HG03469 (cell line): ENCODE results near the gene CLEC18B.
"Not testable (repeated sequence)": the region's sequence is repeated elsewhere in the genome, so short reads cannot be mapped to it uniquely, and the experiment has no call there.

Experiments
- ATAC-seq: cut with Tn5 transposase; IDR thresholded peaks from one replicate; pipeline ENCODE4 v1.9.1; 2021; ENCODE audit warnings: mild to moderate bottlenecking, moderate library complexity, moderate number of reproducible peaks; ENCODE audit not compliant: unreplicated experiment

CLEC18B gene

GRCh38 chr16:74420612-74421481, at the start of gene CLEC18B:
TSS of gene CLEC18B (minus strand) at chr16:74421478. CDS start at chr16:74421270, 208 bp downstream.
- ATAC-seq, result not testable (repeated sequence)

DNA sequence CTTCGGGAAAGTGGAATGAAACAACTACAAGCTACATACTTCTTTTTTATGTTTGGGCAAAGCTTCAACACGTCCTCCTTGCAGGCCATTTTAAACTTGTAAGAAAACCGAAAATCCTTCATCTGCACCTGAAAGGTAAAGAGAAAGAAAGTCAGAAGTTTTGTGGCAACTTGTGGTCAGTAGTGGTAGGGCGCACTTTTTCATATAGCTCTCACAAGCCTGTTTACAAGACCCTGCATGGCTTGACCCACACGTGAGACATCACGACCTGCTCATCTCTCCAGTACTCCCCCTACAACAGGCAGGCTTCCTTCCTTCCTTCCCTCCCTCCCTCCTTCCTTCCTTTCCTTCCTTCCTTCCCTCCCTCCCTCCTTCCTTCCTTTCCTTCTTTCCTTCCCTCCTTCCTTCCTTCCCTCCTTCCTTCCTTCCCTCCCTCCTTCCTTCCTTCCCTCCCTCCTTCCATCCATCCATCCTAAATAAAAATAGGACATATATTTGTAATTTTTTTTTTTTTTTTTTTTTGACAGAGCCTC, 48.7 kb upstream of the CLEC18B start:
- no peak for ATAC-seq

- no peak for ATAC-seq
Observed at GRCh38 chr16:74468807-74469525, 47.7 kb upstream of the CLEC18B start.

DNA sequence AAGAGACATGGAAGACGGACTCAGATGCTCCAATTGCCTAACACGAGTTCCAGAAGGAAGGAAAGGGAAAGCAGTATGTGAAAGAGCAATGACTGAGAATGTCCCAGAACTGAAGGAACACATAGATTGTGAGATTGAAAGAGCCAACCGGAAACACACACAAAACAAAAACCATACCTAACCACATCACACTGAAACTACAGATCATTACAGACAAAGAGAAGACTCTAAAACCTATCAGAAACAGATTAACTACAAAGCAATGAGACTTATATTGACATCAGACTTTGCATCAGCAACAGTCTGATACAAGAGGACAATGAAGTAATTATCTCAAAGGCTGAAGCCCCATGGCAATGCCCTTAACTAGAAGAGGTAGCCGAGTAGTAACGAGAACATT, 45.6 kb upstream of the CLEC18B start:
- no peak for ATAC-seq

GRCh38 chr16:74465851-74466685, 44.8 kb upstream of the CLEC18B start:
- ATAC-seq, result no peak

DNA sequence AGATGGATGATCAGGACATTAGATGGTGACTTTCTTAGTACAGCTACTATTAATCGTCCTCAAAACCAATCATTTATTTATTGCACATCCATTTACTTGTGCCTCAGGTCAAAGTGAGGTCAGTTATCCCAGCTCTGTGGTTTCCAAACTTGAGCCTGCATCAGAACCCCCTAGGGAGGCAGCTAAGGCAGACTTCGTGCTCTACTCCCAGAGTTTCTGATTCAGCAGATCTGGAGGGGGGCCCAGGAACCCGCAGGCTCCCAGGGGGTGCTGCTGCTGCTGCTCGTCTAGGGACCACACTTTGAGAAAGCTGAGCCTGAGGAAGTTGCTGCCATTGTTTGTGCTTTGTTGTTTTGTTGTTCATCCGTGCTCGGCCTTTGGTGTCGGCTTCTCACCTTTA, 44.0 kb upstream of the CLEC18B start:
- no peak for ATAC-seq

DNA sequence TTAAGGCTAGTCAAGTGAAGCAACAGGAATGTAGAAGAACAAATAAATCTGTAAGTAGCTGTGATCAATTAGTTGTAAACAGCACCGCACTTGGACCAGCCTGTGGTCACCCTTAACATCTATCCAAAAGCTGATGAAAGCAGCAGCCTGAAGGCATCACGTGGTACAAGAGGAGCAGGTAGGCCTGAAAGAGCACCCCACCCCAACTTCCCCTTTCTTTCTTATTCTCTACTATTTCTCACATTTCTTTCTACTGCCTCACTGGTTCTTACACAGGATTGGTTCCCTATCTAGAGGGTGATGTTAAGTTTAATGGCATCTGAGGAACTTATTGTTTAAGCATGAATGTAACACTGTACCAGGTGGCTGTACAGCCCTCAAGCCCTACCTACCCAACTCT, 42.6 kb upstream of the CLEC18B start:
- ATAC-seq, result no peak

- ATAC-seq, result no peak
Observed at GRCh38 chr16:74462361-74462760, 41.1 kb upstream of the CLEC18B start.

DNA sequence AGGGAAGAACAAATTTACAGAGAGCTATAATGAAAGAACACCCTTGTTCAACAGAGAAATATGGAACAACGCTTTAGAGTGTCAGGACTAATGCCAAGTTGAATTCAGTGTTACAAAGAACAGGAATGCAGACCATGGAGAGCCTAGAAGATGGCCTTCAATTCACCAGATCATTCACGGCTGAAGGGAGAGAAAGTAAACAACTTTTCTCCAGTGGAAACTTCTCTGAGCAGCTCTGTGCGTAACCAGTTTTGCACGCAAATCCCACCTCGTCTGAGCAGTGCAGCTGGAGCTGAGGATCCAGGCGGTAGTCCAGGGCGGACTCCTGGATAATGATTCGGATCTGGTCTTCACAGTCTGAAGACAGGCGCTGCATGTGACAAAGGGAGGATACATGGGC, 40.5 kb upstream of the CLEC18B start:
- no peak for ATAC-seq

- ATAC-seq, result no peak
Observed at GRCh38 chr16:74460542-74460941, 39.3 kb upstream of the CLEC18B start.

- ATAC-seq, result no peak
Observed at GRCh38 chr16:74456290-74456625, 35.0 kb upstream of the CLEC18B start.

- no peak for ATAC-seq
Observed at GRCh38 chr16:74455619-74456289, 34.5 kb upstream of the CLEC18B start.

DNA sequence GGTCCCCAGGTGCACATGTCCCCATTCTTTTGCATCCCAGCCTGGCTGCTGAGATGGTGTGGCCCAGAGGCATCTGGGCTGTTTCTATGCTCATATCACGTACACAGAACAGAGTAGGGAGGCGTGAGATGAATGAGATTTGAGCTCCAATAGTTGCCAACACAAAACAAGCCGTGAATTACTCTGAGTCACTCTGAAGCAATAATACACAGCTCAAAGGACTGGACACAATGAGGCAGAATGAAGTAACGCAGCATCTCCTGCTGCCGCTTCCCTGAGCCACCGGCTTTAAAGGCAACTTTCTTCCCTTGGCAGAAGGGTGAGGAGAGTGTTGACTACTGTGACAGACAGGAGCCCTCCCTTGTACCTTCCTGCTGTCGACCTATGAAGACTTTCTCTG, 33.9 kb upstream of the CLEC18B start:
- no peak for ATAC-seq

DNA sequence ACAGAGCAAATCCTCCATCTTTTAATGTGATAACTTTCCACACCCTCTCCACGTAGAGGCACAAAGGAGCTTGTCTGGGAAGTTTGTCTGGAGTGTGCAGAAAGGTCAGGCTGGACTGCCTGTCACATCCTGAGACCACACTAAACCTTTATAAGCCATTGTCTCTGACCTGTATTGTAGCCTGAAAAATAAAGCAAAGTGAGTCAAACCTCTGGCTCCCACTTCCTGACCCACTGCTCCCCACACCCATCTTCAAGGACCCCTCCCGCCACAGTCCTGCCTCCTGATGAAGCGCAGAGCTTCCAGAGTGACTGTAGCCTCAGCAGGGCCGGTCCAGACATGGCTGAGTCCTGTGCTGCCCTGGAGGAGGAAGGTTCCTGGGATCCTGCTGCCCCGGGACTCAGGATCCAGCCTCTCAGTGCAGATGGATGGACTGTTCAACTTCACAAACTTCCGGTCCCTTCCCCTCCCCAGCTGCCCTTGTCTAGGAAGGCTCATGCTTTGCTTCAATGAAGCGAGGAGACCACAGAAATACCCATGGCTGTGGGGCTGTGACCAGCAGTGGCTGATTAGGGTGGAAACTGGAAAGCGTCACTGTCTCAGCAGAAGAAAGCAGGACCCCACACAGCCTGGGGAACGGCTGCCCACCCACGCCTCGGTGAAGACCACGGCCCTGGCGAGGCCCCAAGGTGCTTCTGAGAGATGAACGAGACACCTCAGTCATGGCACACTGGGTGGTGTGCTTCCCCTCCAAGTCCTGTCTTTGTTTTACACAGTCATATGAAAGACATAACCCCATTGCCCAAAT, 30.9 kb upstream of the CLEC18B start:
- ATAC-seq, result peak; percentile 64

- no peak for ATAC-seq
Observed at GRCh38 chr16:74450967-74451760, 29.9 kb upstream of the CLEC18B start.

DNA sequence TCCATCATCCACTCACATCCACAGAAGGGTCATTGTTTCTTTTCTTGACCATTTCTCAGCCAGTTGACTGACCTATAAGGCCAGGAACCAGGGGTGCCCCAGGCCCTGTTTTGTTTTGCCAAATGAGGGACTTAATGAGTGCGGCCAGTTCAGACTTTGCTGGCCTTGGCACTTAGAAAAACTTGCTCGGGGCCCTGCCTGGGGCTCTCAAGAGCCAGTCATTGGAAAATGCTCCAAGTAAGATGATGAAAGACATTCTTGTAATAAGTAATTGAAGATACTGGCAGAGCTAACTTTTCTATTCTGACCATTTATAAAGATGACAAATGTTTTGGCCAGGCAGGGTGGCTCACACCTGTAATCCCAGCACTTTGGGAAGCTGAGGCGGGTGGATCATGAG, 29.0 kb upstream of the CLEC18B start:
- ATAC-seq, result no peak

DNA sequence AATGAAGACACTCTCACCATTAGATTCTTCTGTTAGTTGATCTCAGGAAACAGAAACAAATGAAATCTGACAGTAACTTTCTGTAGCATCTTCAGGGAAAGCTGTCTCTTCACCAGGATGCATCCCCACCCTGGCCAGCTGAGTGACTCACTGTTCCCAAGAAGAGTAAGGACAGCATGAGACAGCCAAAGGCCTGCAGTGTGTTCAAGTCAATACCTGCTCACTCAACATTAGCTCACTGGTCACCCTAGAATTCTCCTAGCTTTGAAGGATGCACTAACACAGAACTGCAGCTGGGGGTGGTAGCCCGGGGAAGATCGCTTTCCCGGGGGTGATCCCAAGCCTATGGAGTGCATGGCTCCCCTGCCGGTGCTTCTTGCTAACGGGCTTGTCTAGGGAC, 28.2 kb upstream of the CLEC18B start:
- ATAC-seq, result no peak

DNA sequence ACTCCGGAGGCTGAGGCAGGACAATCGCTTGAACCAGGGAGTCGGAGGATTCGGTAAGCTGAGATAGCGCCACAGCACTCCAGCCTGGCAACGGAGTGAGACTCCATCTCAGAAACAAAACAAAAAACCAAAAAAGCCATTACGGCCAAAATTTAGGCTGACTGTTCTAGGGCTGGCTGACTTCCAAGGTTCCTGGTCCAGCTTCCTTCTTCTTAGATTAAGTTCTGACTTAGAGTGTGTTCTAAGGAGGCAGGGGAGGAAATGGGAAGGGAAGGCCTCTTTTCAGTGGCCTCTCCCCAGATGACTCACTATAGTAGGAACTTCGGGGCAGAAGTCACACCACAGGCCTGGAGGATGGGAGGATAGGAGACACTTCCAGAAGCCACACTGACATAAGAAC, 27.7 kb upstream of the CLEC18B start:
- ATAC-seq, result no peak

GRCh38 chr16:74447578-74447977, 26.3 kb upstream of the CLEC18B start:
- no peak for ATAC-seq
